Activated T-helper 17 cell treated with anti-CD3 and anti-CD28 coated beads, Interleukin-2, amount 50 U/mL, for 72 hours (primary cell): Measurements from ENCODE around the gene SPIB. TPM values are rescaled to one million over a fixed set of nuclear protein-coding genes. Genes with fewer than 3 reads are reported as not detected.

Experiments
- ATAC-seq: fragments of 150-1000 bp; cut with Tn5 transposase; replicated peaks from 2 replicates; pipeline ENCODE4 v1.10.0; 2021; ENCODE audit warnings: mild to moderate bottlenecking, moderate library complexity
- H3K27ac Mint-ChIP-seq: one replicate; pipeline ENCODE4 v1.8.0; 2022; ENCODE audit warnings: mixed read lengths
- H3K27me3 Mint-ChIP-seq: one replicate; pipeline ENCODE4 v1.8.0; 2022; ENCODE audit warnings: mixed read lengths
- H3K36me3 Mint-ChIP-seq: one replicate; pipeline ENCODE4 v1.8.0; 2022; ENCODE audit warnings: low read depth, mild to moderate bottlenecking, mixed read lengths
- H3K4me1 Mint-ChIP-seq: one replicate; pipeline ENCODE4 v1.8.0; 2022; ENCODE audit warnings: mixed read lengths
- H3K4me3 Mint-ChIP-seq: one replicate; pipeline ENCODE4 v1.8.0; 2022; ENCODE audit warnings: mild to moderate bottlenecking, mixed read lengths
- H3K9me3 Mint-ChIP-seq: one replicate; pipeline ENCODE4 v1.8.0; 2022; ENCODE audit warnings: mixed read lengths
- total RNA-seq, 2 donors: library from RNA; stranded (reverse); gene quantifications; one replicate each; pipeline ENCODE4 v1.2.3, GENCODE V29; 2022

Gene SPIB
- total RNA-seq, 2 donors from 2014 or later: 1.9 to 2.4 TPM

GRCh38 chr19:50475101-50475568 lies 56.4 kb downstream of the SPIB start:
- Mint-ChIP-seq H3K9me3 (no peaks in the 10 kb centered on the region), H3K27ac (peak overlapping the region; percentile 98), H3K4me1 (peaks cover 12% of the 10 kb centered on the region), H3K36me3 (peaks cover 36% of the 10 kb centered on the region), H3K4me3 (peak overlapping the region; percentile 99), H3K27me3 (no peaks in the 10 kb centered on the region)
- no peak for ATAC-seq

GRCh38 chr19:50475736-50476223 lies 57.0 kb downstream of the SPIB start:
- H3K4me3 Mint-ChIP-seq: peak overlapping the region; percentile 99
- peak overlapping the region; percentile 98 for H3K27ac Mint-ChIP-seq
- peaks cover 12% of the 10 kb centered on the region for H3K4me1 Mint-ChIP-seq
- H3K27me3 Mint-ChIP-seq: no peaks in the 10 kb centered on the region
- no peak for ATAC-seq
- peaks cover 39% of the 10 kb centered on the region for H3K36me3 Mint-ChIP-seq
- H3K9me3 Mint-ChIP-seq: no peaks in the 10 kb centered on the region

GRCh38 chr19:50476224-50476906 lies 57.6 kb downstream of the SPIB start, which contains the start of the genes EMC10 and GARIN5A:
TSS of gene EMC10 (plus strand) at chr19:50476507. CDS start at chr19:50476545, 38 bp downstream.
TSS of gene GARIN5A (minus strand) at chr19:50476848. CDS start at chr19:50476388, 460 bp downstream.
- H3K27ac Mint-ChIP-seq: peak within 1 kb of the TSS; percentile 98
- peak; percentile 98 for ATAC-seq
- H3K4me3 Mint-ChIP-seq: peak within 1 kb of the TSS; percentile 99
- peaks cover 12% of the 10 kb centered on the region for H3K4me1 Mint-ChIP-seq
- H3K9me3 Mint-ChIP-seq: no peaks in the 10 kb centered on the region
- H3K27me3 Mint-ChIP-seq: no peaks in the 10 kb centered on the region
- peaks cover 45% of the 10 kb centered on the region for H3K36me3 Mint-ChIP-seq

GRCh38 chr19:50476907-50477238 lies 58.1 kb downstream of the SPIB start:
- H3K36me3 Mint-ChIP-seq: peaks cover 45% of the 10 kb centered on the region
- H3K9me3 Mint-ChIP-seq: no peaks in the 10 kb centered on the region
- ATAC-seq: no peak
- H3K27ac Mint-ChIP-seq: peak overlapping the region; percentile 98
- peaks cover 12% of the 10 kb centered on the region for H3K4me1 Mint-ChIP-seq
- peak overlapping the region; percentile 99 for H3K4me3 Mint-ChIP-seq
- no peaks in the 10 kb centered on the region for H3K27me3 Mint-ChIP-seq

GRCh38 chr19:50477751-50478515 lies 59.2 kb downstream of the SPIB start:
- ATAC-seq: no peak
- Mint-ChIP-seq H3K9me3 (no peaks in the 10 kb centered on the region), H3K27me3 (no peaks in the 10 kb centered on the region), H3K36me3 (peaks cover 53% of the 10 kb centered on the region), H3K4me1 (peaks cover 12% of the 10 kb centered on the region), H3K27ac (peak overlapping the region; percentile 16), H3K4me3 (peak overlapping the region; percentile 99)

GRCh38 chr19:50478901-50479715 lies 60.4 kb downstream of the SPIB start:
- Mint-ChIP-seq H3K4me3 (no peak overlapping the region), H3K36me3 (peaks cover 65% of the 10 kb centered on the region), H3K27ac (no peak overlapping the region), H3K27me3 (no peaks in the 10 kb centered on the region), H3K4me1 (peaks cover 12% of the 10 kb centered on the region), H3K9me3 (no peaks in the 10 kb centered on the region)
- no peak for ATAC-seq

GRCh38 chr19:50479761-50480251 lies 61.1 kb downstream of the SPIB start:
- Mint-ChIP-seq H3K27me3 (no peaks in the 10 kb centered on the region), H3K27ac (no peak overlapping the region), H3K36me3 (peaks cover 71% of the 10 kb centered on the region), H3K4me3 (no peak overlapping the region), H3K9me3 (no peaks in the 10 kb centered on the region), H3K4me1 (peaks cover 12% of the 10 kb centered on the region)
- ATAC-seq: no peak

- ATAC-seq: no peak
- Mint-ChIP-seq H3K4me1 (peaks cover 12% of the 10 kb centered on the region), H3K4me3 (no peak overlapping the region), H3K36me3 (peaks cover 78% of the 10 kb centered on the region), H3K9me3 (no peaks in the 10 kb centered on the region), H3K27me3 (no peaks in the 10 kb centered on the region), H3K27ac (peak overlapping the region; percentile 19)
Measured at GRCh38 chr19:50480281-50481111, 61.8 kb downstream of the SPIB start.

Other genes with a start within 250 kb of the SPIB start
- gene MYH14, start 215.3 kb upstream of the SPIB start, total RNA-seq: not detected
- gene KCNC3, start 89.6 kb upstream of the SPIB start, total RNA-seq: 10 to 100 TPM; 12.8 to 18.8 TPM
- gene NAPSA, start 53.3 kb upstream of the SPIB start, total RNA-seq: 10 to 100 TPM; 54.6 to 86.0 TPM
- gene NR1H2, start 42.5 kb upstream of the SPIB start, total RNA-seq: 10 to 100 TPM; 58.3 to 81.3 TPM
- gene POLD1, start 34.6 kb upstream of the SPIB start, total RNA-seq: 100 to 1,000 TPM; 146 to 202 TPM
- gene MYBPC2, start 14.0 kb downstream of the SPIB start, total RNA-seq: 1 to 10 TPM in 1 of 2 donors, under 1 TPM in 1; 0.28 to 4.6 TPM
- 10 to 100 TPM; 31.3 to 57.8 TPM for gene EMC10, start 57.6 kb downstream of the SPIB start, total RNA-seq
- 1 to 10 TPM in 1 of 2 donors, under 1 TPM in 1; 0.39 to 1.2 TPM for gene GARIN5A, start 57.9 kb downstream of the SPIB start, total RNA-seq
- 10 to 100 TPM; 37.5 to 45.8 TPM for gene JOSD2, start 92.3 kb downstream of the SPIB start, total RNA-seq
- not detected for gene ASPDH, start 95.0 kb downstream of the SPIB start, total RNA-seq
- not detected for gene LRRC4B, start 149.5 kb downstream of the SPIB start, total RNA-seq
- gene SYT3, start 220.9 kb downstream of the SPIB start, total RNA-seq: not detected
- gene C19orf81, start 230.5 kb downstream of the SPIB start, total RNA-seq: not detected